A673 (cell line): ENCODE data around the gene NUTM2E.
"Not testable (repeated sequence)": the region's sequence is repeated elsewhere in the genome, so short reads cannot be mapped to it uniquely, and the experiment has no call there.

Experiments
- CTCF ChIP-seq: fragments of 300-800, 200-600 bp; sonication (generic); conservative IDR thresholded peaks from 2 replicates; pipeline ENCODE4 v1.5.1; 2017; ENCODE audit warnings: low read depth, mild to moderate bottlenecking, antibody characterized with exemption, low read length, moderate library complexity, mixed read lengths
- EZH2 ChIP-seq: fragments of 200-600 bp; sonication (generic); IDR thresholded peaks from 2 replicates; pipeline ENCODE4 v1.6.1; 2017; ENCODE audit warnings: borderline replicate concordance, low read depth, mild to moderate bottlenecking, mixed read lengths, antibody characterized with exemption, low read length; ENCODE audit not compliant: poor library complexity, severe bottlenecking

- not testable (repeated sequence) for TF ChIP-seq CTCF, EZH2
These were observed 27.2 kb upstream of the NUTM2E start for GRCh38 chr10:79799337-79799736.
